Hippocampal formation (tissue), 2 donors: Measurements from ENCODE around the gene PCNX4.

ENCODE experiments used
- DNase-seq, 2 donors: peaks; one replicate each; lab custom pipeline; 2025; lab: John Stamatoyannopoulos, UW

The PCNX4 gene

DNA sequence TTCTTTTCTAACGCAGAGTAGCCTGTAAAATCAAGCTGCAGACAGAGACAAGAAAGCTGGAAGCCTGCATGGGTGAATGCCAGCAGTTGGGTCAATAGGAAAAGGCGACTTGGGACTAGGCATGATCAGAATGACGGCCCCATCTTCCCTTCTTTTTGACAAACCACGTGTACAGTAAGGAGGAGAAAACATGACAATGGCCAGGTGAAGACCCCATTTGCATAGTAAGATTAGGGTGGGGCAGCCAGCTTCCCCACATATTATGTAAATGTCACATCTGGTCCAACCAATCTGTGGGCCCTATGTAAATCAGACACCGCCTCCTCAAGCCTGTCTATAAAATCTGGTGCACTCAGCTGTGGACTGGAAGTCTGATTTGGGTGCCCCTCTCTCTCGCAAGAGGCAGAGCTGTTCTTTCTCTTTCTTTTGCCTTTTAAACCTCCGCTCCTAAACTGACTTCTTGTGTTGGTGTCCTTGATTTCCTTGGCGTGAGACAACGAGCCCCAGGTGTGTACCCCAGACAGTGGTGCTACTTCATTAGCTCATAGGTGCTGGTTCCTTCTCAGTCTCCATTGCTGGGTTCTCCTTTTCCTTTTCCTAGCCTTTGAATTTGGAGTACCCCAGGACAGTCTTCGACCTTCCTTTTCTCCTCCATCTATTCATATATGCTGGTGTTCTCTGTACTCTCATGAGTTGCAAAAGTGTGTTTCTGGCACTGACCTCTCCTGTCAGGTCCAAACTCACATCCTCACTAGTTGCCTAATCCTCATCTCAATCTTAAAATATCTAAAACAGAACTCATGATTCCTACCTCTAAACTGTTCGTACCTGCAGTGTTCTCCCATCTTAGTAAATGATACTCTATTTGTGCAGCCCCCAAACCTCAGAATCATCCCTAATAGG, 82.9 kb downstream of the PCNX4 start:
- no peak for DNase-seq

GRCh38 chr14:60175255-60175902, 83.7 kb downstream of the PCNX4 start:
- no peak for DNase-seq

- no peak for DNase-seq
Measured at GRCh38 chr14:60178164-60178563, 86.4 kb downstream of the PCNX4 start.

DNA sequence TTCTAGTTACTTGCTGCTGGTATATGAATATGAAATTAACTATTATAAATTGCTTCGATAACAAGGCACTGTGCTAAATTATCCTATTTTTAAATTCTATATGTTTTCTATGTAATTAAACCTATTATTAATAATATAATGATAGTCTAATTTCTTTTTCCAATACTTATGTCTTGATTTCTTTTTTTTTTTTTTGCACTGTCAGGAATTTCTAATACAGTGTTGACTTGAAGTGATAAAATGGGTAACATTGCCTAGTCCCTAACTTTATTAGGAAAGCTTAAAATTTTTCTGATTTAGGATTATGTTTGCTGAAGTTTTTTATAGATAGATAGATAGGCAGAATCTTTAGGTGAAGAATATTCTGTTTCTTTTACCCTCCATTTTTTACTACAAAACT, 87.1 kb downstream of the PCNX4 start:
- no peak for DNase-seq

DNA sequence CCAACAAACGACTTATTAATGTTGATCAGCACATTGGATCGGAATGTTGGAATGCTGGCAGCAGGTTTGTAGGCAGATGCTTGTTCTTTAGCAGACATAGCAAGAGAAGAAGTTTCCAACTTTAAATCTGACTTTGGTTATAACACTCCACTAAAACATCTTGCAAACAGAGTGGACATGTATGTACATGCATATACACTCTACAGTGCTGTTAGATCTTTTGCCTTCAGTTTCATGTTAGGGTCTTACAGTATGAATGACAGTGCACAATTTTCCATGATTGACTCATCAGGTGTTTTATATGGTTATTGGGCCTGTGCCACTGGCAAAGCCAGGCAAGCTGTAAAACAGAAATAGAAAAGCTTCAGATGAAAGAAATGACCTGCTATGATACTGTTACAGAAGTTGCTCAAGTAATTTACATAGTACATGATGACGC, 87.7 kb downstream of the PCNX4 start:
- DNase-seq: no peak

DNA sequence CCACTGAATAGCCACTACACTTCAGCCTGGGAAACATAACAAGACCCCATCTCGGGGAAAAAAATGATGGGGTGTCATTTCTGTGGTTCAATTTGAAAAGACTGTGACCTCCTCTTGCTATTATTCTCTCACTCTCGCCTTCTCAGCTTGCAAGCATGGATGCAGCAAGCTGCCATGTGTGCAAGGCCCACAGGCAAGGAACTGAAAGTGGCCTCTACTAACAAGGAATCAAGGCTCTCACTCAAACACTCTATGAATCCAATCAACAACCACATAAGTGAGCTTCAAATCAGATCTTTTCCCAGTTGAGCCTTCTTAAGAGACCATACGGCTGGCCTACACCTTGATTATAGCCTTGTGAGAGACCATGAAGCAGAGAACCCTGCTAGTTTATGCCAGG, 91.4 kb downstream of the PCNX4 start:
- no peak for DNase-seq

GRCh38 chr14:60183741-60184140, 92.0 kb downstream of the PCNX4 start:
- no peak for DNase-seq

GRCh38 chr14:60184146-60184904, 92.6 kb downstream of the PCNX4 start:
- DNase-seq: peak in 1 of 2 donors; percentile 82

DNA sequence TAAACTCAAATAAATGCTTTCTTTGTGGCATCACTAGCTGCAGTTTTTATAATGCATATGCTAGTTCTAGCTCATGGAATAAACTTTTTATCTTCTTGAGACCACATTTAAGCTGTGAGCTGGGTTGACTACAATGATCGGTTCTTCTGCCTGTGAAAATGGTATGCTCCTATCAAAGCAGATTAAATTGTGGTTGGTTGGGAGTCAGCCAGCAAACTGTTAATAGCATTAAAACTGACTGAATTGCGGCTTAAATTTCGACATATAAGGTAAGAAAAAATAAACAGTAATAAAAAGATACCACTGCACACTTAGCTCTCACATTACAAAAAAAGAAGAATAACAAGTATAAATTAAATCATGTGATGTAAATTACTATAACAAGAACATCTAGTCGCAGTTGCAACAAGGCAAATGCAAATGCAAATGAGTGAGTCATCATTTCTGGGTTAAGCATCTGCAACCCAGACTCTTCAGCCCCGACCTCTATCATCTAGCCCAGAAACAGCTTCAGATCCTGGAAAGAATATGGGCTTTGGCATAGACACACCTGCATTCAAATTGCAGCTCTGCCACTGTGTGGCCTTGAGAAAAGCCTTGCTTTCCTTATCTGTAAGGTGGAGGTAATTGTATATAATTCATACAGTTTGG, 93.3 kb downstream of the PCNX4 start:
- no peak for DNase-seq

DNA sequence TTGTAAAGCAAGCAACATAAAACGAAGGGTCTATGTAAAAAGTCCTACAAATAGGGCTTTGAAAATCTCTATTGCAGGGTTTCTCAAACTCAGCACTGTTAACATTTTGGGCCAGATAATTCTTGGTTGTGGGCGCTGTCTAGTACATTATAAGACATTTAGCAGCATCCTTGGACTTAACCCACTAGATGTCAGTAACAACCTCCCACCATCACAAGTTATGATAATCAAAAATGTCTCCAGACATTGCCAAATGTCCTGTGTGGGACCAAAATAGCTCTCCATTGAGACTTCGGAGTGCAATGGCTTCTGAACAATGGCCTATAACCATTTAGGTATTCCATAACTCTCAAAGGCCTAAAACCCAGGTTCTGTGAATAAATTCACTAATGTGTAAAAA, 96.4 kb downstream of the PCNX4 start:
- DNase-seq: no peak

GRCh38 chr14:60188696-60189095, 97.0 kb downstream of the PCNX4 start:
- DNase-seq: no peak

- DNase-seq: peak in 1 of 2 donors; percentile 14
Measured at GRCh38 chr14:60189923-60190840, 98.5 kb downstream of the PCNX4 start.

DNA sequence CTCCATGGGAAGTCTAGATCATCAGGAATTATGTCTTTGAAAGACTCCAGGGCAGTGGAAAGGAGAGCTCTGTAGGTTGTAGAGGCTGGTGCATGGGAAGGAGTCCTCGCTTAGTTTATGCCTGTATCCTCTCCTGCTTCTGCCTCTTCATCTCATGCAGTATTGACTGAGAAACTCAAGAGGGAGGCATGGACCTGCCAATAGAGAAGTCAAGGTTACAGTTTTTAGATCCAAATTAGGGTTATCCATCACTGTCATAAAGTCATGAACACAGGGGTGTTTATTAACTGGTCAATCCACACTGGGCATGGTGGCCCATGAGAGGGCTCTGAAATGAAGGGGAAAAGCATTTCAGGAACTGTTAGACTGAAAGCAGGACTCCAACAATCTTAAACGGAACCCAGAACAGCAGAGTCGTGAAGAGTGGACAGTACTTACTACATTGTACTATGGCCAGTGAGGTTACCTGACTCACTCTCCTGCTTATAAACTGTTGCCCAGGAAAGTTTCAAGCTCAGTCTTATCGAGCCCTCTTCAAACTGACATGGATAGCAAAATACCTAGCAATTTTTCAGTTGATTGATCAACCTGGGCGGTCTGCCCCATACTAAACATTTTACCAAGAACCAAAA, 103.6 kb downstream of the PCNX4 start:
- DNase-seq: no peak

DNA sequence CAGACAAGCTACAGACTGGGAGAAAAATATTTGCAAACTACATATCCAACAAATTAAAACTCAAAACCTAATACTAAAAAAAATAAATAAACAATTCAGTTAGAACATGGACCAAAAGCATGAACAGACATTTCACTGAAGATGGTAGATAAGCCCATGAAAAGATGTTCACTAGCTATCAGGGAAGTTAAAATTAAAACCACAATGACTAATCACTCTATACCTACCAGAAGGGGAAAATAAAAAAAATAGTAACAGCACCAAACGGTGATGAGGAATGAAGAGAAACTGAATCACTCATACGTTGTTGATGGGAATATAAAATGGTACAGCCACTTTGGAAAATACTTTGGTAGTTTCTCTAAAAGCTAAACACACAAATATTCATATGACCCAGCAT, 104.6 kb downstream of the PCNX4 start:
- DNase-seq: no peak

DNA sequence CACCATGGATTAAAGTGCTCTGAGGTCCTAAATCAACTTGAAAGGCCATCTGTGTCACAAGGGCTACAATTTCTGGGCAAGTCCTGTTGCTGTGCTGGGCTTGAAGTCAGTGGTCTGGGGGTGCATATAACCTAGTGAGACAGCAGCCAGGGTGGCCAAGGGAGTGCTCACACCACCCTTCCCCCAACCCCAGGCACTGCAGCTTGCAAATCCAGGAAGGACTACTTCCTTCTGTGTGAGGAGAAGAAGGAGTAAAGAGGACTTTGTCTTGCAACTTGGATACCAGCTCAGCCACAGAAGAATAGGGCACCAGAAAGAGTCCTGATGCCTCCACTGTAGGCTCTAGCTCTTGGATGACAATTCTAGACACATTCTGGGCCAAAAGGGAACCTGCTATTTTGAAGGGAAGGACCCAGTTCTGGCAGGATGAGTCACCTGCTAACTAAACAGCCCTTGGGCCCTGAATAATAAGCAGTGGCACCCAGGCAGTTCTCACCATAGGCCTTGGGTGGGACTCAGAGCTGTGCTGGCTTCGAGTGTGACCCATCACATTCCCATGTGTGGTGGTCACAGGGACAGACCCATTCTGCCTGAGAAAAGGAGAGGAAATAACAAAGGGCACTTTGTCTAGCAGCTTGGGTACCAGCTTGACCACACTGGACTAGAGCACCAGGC, 106.0 kb downstream of the PCNX4 start:
- no peak for DNase-seq

GRCh38 chr14:60199321-60199720, 107.6 kb downstream of the PCNX4 start:
- no peak for DNase-seq

- DNase-seq: no peak
Measured at GRCh38 chr14:60204104-60204842, 112.5 kb downstream of the PCNX4 start.

DNA sequence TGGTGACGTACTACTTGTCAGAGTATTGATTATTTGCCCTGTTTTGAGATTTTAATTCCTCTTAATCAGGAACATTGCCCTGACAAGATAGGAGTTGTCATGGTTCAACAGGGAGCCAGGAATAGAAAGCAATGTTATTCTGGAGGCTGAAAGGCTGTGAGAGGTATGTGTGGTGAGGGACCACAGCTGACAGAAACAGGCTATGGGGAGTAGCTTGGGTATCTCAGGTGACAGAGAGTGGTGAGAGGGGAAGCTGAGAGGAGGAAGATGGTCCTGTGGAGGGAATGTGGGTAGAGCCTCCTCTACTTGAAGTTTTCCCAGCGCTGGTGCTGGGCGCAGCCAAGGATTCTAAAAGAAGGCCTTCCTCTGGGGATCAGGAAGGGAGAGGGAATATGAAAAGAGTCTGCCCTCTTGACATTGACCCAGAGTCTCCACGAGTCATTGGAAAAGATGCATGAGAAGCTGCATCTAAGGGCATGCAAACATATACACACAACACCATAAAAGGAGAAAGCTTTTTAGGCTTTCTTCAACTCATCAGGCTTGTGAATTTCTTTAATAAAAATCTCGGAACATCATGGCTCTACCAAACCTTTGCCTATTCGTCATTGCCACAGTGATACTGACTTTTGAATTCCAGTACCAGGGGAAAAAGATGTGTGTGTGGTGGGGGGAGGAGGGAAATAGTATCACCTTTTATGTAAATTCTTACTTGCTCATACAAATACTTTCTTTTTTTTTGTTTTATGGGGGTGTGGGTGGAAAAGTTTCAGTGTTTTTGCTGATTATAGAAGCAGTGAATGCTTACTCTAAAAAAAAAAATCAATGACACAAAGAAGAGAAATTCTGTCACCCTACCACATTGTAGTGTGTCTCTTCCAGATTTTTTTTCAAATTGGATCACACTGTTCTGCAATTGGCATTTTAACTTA, 113.4 kb downstream of the PCNX4 start:
- no peak for DNase-seq
